CD1c-positive myeloid dendritic cell (primary cell): ENCODE data around the gene CCDC88C.
"Not testable (repeated sequence)": the region's sequence is repeated elsewhere in the genome, so short reads cannot be mapped to it uniquely, and the experiment has no call there.

Source experiments
- DNase-seq: peaks from one replicate; pipeline ENCODE4 v3.0.0-alpha.2; 2016; ENCODE audit errors: extremely low spot score

CCDC88C gene

GRCh38 chr14:91228112-91229004, 189.3 kb downstream of the CCDC88C start:
- no peak for DNase-seq

GRCh38 chr14:91227183-91227628, 190.4 kb downstream of the CCDC88C start:
- DNase-seq, result no peak

GRCh38 chr14:91226360-91226759, 191.3 kb downstream of the CCDC88C start:
- DNase-seq, result not testable (repeated sequence)

- no peak for DNase-seq
Measured at GRCh38 chr14:91225025-91225424, 192.6 kb downstream of the CCDC88C start.

GRCh38 chr14:91223028-91223783, 194.4 kb downstream of the CCDC88C start:
- no peak for DNase-seq
